Effector memory CD4-positive, alpha-beta T cell (primary cell): ENCODE data around the gene MEG3.

Experiments used
- DNase-seq, 3 donors: peaks; one replicate each; pipeline ENCODE4 v3.0.0-alpha.2; 2020
- H3K27ac ChIP-seq: 2 replicates; pipeline ENCODE4 v1.7.0; 2013; ENCODE audit warnings: mild to moderate bottlenecking, low read length, moderate library complexity; ENCODE audit not compliant: insufficient read depth, poor library complexity, severe bottlenecking
- H3K27me3 ChIP-seq: replicated peaks from 2 replicates; pipeline ENCODE4 v1.7.0; 2013; ENCODE audit warnings: mild to moderate bottlenecking, low read length; ENCODE audit not compliant: insufficient read depth, control insufficient read depth, poor library complexity, severe bottlenecking
- H3K36me3 ChIP-seq: 2 replicates; pipeline ENCODE4 v1.7.0; 2013; ENCODE audit warnings: mild to moderate bottlenecking, low read length, moderate library complexity; ENCODE audit not compliant: control insufficient read depth, insufficient read depth
- H3K4me1 ChIP-seq: 2 replicates; pipeline ENCODE4 v1.7.0; 2013; ENCODE audit warnings: low read length, mild to moderate bottlenecking; ENCODE audit not compliant: control insufficient read depth, insufficient read depth, poor library complexity, severe bottlenecking
- H3K4me3 ChIP-seq: 2 replicates; pipeline ENCODE4 v1.7.0; 2013; ENCODE audit warnings: low read length, low read depth, mild to moderate bottlenecking; ENCODE audit not compliant: insufficient read depth, poor library complexity, severe bottlenecking
- H3K9me3 ChIP-seq: 2 replicates; pipeline ENCODE4 v1.7.0; 2013; ENCODE audit warnings: mild to moderate bottlenecking, low read length, moderate library complexity; ENCODE audit not compliant: control insufficient read depth

Gene MEG3

GRCh38 chr14:100844846-100845245 lies 18.9 kb downstream of the MEG3 start:
- no peak for DNase-seq
- no peaks in the 10 kb centered on the region for H3K36me3 ChIP-seq
- no peaks in the 10 kb centered on the region for H3K27me3 ChIP-seq
- H3K27ac ChIP-seq: no peak overlapping the region
- no peaks in the 10 kb centered on the region for H3K9me3 ChIP-seq
- H3K4me3 ChIP-seq: no peak overlapping the region
- no peaks in the 10 kb centered on the region for H3K4me1 ChIP-seq

- no peak overlapping the region for H3K27ac ChIP-seq
- H3K36me3 ChIP-seq: no peaks in the 10 kb centered on the region
- no peaks in the 10 kb centered on the region for H3K4me1 ChIP-seq
- H3K27me3 ChIP-seq: no peaks in the 10 kb centered on the region
- H3K9me3 ChIP-seq: no peaks in the 10 kb centered on the region
- DNase-seq: no peak
- no peak overlapping the region for H3K4me3 ChIP-seq
These were observed 19.4 kb downstream of the MEG3 start for GRCh38 chr14:100845341-100845740.

GRCh38 chr14:100846309-100846859 lies 20.5 kb downstream of the MEG3 start:
- no peak overlapping the region for H3K27ac ChIP-seq
- no peak overlapping the region for H3K4me3 ChIP-seq
- no peaks in the 10 kb centered on the region for H3K36me3 ChIP-seq
- H3K9me3 ChIP-seq: no peaks in the 10 kb centered on the region
- DNase-seq: no peak
- no peaks in the 10 kb centered on the region for H3K27me3 ChIP-seq
- peaks cover 3% of the 10 kb centered on the region for H3K4me1 ChIP-seq

- Histone ChIP-seq H3K36me3 (no peaks in the 10 kb centered on the region), H3K27me3 (no peaks in the 10 kb centered on the region), H3K4me1 (peaks cover 3% of the 10 kb centered on the region), H3K4me3 (peak overlapping the region; percentile 27), H3K9me3 (no peaks in the 10 kb centered on the region), H3K27ac (no peak overlapping the region)
- no peak for DNase-seq
These were observed 23.3 kb downstream of the MEG3 start for GRCh38 chr14:100849115-100849781.

GRCh38 chr14:100850841-100851585 lies 25.1 kb downstream of the MEG3 start:
- H3K4me1 ChIP-seq: peaks cover 3% of the 10 kb centered on the region
- no peaks in the 10 kb centered on the region for H3K36me3 ChIP-seq
- H3K27me3 ChIP-seq: no peaks in the 10 kb centered on the region
- H3K4me3 ChIP-seq: no peak overlapping the region
- H3K27ac ChIP-seq: no peak overlapping the region
- no peaks in the 10 kb centered on the region for H3K9me3 ChIP-seq
- DNase-seq: peak; percentile 38 to 66 (median 53)

GRCh38 chr14:100851586-100851916 lies 25.6 kb downstream of the MEG3 start:
- Histone ChIP-seq H3K9me3 (no peaks in the 10 kb centered on the region), H3K27me3 (no peaks in the 10 kb centered on the region), H3K4me1 (peaks cover 3% of the 10 kb centered on the region), H3K27ac (no peak overlapping the region), H3K36me3 (no peaks in the 10 kb centered on the region), H3K4me3 (no peak overlapping the region)
- no peak for DNase-seq

GRCh38 chr14:100851946-100852620 lies 26.2 kb downstream of the MEG3 start:
- H3K4me3 ChIP-seq: no peak overlapping the region
- no peaks in the 10 kb centered on the region for H3K36me3 ChIP-seq
- peaks cover 3% of the 10 kb centered on the region for H3K4me1 ChIP-seq
- no peak for DNase-seq
- no peaks in the 10 kb centered on the region for H3K9me3 ChIP-seq
- no peak overlapping the region for H3K27ac ChIP-seq
- no peaks in the 10 kb centered on the region for H3K27me3 ChIP-seq

GRCh38 chr14:100854435-100854834 lies 28.5 kb downstream of the MEG3 start:
- Histone ChIP-seq H3K27me3 (no peaks in the 10 kb centered on the region), H3K36me3 (no peaks in the 10 kb centered on the region), H3K27ac (no peak overlapping the region), H3K4me3 (no peak overlapping the region), H3K4me1 (peaks cover 3% of the 10 kb centered on the region), H3K9me3 (no peaks in the 10 kb centered on the region)
- no peak for DNase-seq

- DNase-seq: no peak
- Histone ChIP-seq H3K4me3 (no peak overlapping the region), H3K36me3 (no peaks in the 10 kb centered on the region), H3K27me3 (no peaks in the 10 kb centered on the region), H3K4me1 (peaks cover 3% of the 10 kb centered on the region), H3K9me3 (no peaks in the 10 kb centered on the region), H3K27ac (no peak overlapping the region)
These were observed 29.5 kb downstream of the MEG3 start for GRCh38 chr14:100855256-100855930.
